ENCODE measurements around the gene KRT32.
"Not testable (repeated sequence)": the region's sequence is repeated elsewhere in the genome, so short reads cannot be mapped to it uniquely, and the experiment has no call there.

The KRT32 gene

GRCh38 chr17:41422586-41422985 lies 44.6 kb downstream of the KRT32 start:
- not testable (repeated sequence) for DNase-seq

GRCh38 chr17:41421617-41422016 lies 45.6 kb downstream of the KRT32 start:
- no peak for DNase-seq

GRCh38 chr17:41421116-41421515 lies 46.1 kb downstream of the KRT32 start:
- no peak for DNase-seq

- DNase-seq = no peak
Measured at GRCh38 chr17:41420134-41420533, 47.1 kb downstream of the KRT32 start.

- DNase-seq = no peak
Measured at GRCh38 chr17:41419716-41420115, 47.5 kb downstream of the KRT32 start.

GRCh38 chr17:41418116-41418860 lies 48.9 kb downstream of the KRT32 start:
- no peak for DNase-seq

- no peak for DNase-seq
Measured at GRCh38 chr17:41417576-41418015, 49.6 kb downstream of the KRT32 start.

- DNase-seq = no peak
Measured at GRCh38 chr17:41417127-41417526, 50.1 kb downstream of the KRT32 start.

- DNase-seq = no peak
Measured at GRCh38 chr17:41416479-41416878, 50.7 kb downstream of the KRT32 start.

- no peak for DNase-seq
Measured at GRCh38 chr17:41415833-41416335, 51.3 kb downstream of the KRT32 start.

GRCh38 chr17:41415411-41415810 lies 51.8 kb downstream of the KRT32 start:
- DNase-seq = no peak

GRCh38 chr17:41413982-41414381 lies 53.2 kb downstream of the KRT32 start:
- no peak for DNase-seq

- no peak for DNase-seq
Measured at GRCh38 chr17:41413353-41413957, 53.7 kb downstream of the KRT32 start.

- DNase-seq = no peak
Measured at GRCh38 chr17:41411072-41411840, 55.9 kb downstream of the KRT32 start.
